ENCODE data around the gene PRMT2.

Gene PRMT2

DNA sequence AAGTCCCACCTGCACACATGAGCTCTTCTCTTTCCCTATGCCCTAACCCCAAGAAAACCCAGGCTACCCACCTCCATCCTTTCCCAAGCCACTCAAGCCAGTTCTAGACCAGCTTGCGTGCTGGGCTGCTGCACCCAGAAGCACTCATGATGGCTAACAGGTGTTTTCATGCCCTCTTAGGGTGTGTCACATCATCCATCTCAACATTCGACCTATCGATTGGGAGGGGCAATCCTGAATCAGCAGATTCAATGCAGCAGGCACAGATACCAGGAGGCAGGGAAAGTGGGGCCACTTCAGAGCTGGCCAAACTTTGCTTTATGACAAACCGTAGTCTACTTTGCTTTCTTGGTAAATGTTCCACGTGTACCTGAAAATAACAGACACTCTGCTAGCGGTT, 6.6 kb upstream of the PRMT2 start:
- TF ChIP-seq EGR1 (IDR thresholded peaks at IDR 0.05) (no peak), TAF1 (IDR thresholded peaks at IDR 0.05; ENCODE audit: low read depth) (no peak), YY1 (IDR thresholded peaks at IDR 0.05; ENCODE audit: low read depth) (no peak)

DNA sequence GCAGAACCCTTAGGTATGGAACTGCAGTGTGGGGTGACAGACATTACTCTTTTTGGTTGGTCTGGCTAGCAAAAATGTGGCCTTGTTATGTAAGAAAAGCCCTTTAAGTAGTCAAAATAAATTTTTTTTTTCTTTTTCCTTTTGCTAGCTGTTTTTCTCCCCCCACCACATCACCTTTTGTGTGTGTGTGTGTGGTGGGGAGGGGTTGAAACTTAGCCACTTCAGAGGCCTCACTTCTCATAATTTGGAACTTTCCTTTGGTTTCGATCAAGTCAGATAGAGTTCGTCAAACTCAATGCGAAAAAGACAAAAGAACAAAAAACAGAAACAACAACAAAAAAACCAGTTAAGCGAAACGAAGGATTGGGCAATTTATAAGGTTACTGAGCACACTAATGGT, 1.9 kb upstream of the PRMT2 start:
- TF ChIP-seq CEBPB (IDR thresholded peaks at IDR 0.05) (no peak), TAF1 (IDR thresholded peaks at IDR 0.05; ENCODE audit: low read depth) (no peak), TCF12 (IDR thresholded peaks at IDR 0.05; ENCODE audit: low read depth) (no peak), ZBTB7A (IDR thresholded peaks at IDR 0.05; ENCODE audit: low read depth) (no peak), EP300 (IDR thresholded peaks at IDR 0.05; ENCODE audit: borderline replicate concordance) (no peak), TEAD4 (IDR thresholded peaks at IDR 0.05) (no peak), EGR1 (IDR thresholded peaks at IDR 0.05) (no peak), YY1 (IDR thresholded peaks at IDR 0.05; ENCODE audit: low read depth) (no peak), FOXM1 (IDR thresholded peaks at IDR 0.05; ENCODE audit: borderline replicate concordance, low read depth) (no peak), CREB1 (IDR thresholded peaks at IDR 0.05; ENCODE audit: low read depth) (no peak), RAD21 (IDR thresholded peaks at IDR 0.05; ENCODE audit: low read depth) (no peak), NFIC (IDR thresholded peaks at IDR 0.05) (no peak)
- TF ChIP-seq, protein P1, sequence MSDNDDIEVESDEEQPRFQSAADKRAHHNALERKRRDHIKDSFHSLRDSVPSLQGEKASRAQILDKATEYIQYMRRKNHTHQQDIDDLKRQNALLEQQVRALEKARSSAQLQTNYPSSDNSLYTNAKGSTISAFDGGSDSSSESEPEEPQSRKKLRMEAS (IDR thresholded peaks at IDR 0.05), result no peak
- TF ChIP-seq, protein P2, sequence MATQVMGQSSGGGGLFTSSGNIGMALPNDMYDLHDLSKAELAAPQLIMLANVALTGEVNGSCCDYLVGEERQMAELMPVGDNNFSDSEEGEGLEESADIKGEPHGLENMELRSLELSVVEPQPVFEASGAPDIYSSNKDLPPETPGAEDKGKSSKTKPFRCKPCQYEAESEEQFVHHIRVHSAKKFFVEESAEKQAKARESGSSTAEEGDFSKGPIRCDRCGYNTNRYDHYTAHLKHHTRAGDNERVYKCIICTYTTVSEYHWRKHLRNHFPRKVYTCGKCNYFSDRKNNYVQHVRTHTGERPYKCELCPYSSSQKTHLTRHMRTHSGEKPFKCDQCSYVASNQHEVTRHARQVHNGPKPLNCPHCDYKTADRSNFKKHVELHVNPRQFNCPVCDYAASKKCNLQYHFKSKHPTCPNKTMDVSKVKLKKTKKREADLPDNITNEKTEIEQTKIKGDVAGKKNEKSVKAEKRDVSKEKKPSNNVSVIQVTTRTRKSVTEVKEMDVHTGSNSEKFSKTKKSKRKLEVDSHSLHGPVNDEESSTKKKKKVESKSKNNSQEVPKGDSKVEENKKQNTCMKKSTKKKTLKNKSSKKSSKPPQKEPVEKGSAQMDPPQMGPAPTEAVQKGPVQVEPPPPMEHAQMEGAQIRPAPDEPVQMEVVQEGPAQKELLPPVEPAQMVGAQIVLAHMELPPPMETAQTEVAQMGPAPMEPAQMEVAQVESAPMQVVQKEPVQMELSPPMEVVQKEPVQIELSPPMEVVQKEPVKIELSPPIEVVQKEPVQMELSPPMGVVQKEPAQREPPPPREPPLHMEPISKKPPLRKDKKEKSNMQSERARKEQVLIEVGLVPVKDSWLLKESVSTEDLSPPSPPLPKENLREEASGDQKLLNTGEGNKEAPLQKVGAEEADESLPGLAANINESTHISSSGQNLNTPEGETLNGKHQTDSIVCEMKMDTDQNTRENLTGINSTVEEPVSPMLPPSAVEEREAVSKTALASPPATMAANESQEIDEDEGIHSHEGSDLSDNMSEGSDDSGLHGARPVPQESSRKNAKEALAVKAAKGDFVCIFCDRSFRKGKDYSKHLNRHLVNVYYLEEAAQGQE (IDR thresholded peaks at IDR 0.05; ENCODE audit: low read depth), result no peak
- TF ChIP-seq, protein P3, sequence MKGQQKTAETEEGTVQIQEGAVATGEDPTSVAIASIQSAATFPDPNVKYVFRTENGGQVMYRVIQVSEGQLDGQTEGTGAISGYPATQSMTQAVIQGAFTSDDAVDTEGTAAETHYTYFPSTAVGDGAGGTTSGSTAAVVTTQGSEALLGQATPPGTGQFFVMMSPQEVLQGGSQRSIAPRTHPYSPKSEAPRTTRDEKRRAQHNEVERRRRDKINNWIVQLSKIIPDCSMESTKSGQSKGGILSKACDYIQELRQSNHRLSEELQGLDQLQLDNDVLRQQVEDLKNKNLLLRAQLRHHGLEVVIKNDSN (IDR thresholded peaks at IDR 0.05), result no peak

DNA sequence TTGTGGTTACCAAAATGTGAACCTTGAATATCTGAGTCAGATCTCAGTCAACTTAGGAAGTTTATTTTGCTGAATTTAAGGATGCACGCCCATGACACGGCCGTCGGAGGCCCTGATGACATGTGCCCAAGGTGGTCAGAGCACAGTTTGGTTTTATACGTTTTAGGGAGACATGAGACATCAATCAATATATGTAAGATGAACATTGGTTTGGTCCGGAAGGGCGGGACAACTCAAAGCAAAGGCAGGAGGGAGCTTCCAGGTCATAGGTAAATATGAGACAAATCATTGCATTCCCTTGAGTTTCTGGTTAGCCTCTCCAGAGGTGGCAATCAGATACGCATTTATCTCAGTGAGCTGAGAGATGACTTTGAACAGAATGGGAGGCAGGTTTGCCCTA, 1.0 kb upstream of the PRMT2 start:
- TF ChIP-seq YY1 (IDR thresholded peaks at IDR 0.05; ENCODE audit: low read depth) (no peak), ZBTB7A (IDR thresholded peaks at IDR 0.05; ENCODE audit: low read depth) (no peak), RAD21 (IDR thresholded peaks at IDR 0.05; ENCODE audit: low read depth) (no peak), CREB1 (IDR thresholded peaks at IDR 0.05; ENCODE audit: low read depth) (no peak), CEBPB (IDR thresholded peaks at IDR 0.05) (no peak), TCF12 (IDR thresholded peaks at IDR 0.05; ENCODE audit: low read depth) (no peak), FOXM1 (IDR thresholded peaks at IDR 0.05; ENCODE audit: borderline replicate concordance, low read depth) (no peak), EP300 (IDR thresholded peaks at IDR 0.05; ENCODE audit: borderline replicate concordance) (no peak), NFIC (IDR thresholded peaks at IDR 0.05) (no peak), TEAD4 (IDR thresholded peaks at IDR 0.05) (no peak), TAF1 (IDR thresholded peaks at IDR 0.05; ENCODE audit: low read depth) (no peak), EGR1 (IDR thresholded peaks at IDR 0.05) (no peak)
- TF ChIP-seq, protein P2 (IDR thresholded peaks at IDR 0.05; ENCODE audit: low read depth), result no peak
- TF ChIP-seq, protein P1 (IDR thresholded peaks at IDR 0.05), result no peak
- TF ChIP-seq, protein P3 (IDR thresholded peaks at IDR 0.05), result no peak

DNA sequence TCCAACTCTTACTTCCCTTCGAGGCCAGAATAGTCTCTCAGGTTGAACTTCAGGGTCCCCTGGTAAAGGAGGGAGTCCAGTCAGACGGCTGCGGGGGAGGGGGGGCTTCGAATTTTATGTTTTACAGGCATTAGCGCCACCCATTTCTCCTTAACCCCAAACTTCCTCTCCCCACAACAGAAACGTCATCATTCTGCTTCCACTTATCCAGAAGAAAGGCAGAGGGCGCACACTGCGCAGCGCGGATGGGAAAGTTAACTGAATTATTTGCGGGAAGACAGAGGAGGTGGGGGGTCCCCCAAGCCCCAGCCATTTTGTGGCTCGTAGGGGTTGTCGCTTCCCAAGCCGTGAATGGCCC, 529 bp upstream of the PRMT2 start:
- no peak for TF ChIP-seq EGR1 (IDR thresholded peaks at IDR 0.05)
- no peak for TF ChIP-seq FOXM1 (IDR thresholded peaks at IDR 0.05; ENCODE audit: borderline replicate concordance, low read depth)
- no peak for TF ChIP-seq RAD21 (IDR thresholded peaks at IDR 0.05; ENCODE audit: low read depth)
- peak; percentile 62; the same call in 1 of the 2 replicates for TF ChIP-seq CREB1 (IDR thresholded peaks at IDR 0.05; ENCODE audit: low read depth)
- TF ChIP-seq NFIC (IDR thresholded peaks at IDR 0.05), result no peak
- no peak for TF ChIP-seq TAF1 (IDR thresholded peaks at IDR 0.05; ENCODE audit: low read depth)
- no peak for TF ChIP-seq EP300 (IDR thresholded peaks at IDR 0.05; ENCODE audit: borderline replicate concordance)
- TF ChIP-seq CEBPB (IDR thresholded peaks at IDR 0.05), result no peak
- TF ChIP-seq, protein P2 (IDR thresholded peaks at IDR 0.05; ENCODE audit: low read depth), result no peak
- TF ChIP-seq ZBTB7A (IDR thresholded peaks at IDR 0.05; ENCODE audit: low read depth), result peak; percentile 39; the same call in 1 of the 2 replicates
- TF ChIP-seq, protein P3 (IDR thresholded peaks at IDR 0.05), result no peak
- TF ChIP-seq YY1 (IDR thresholded peaks at IDR 0.05; ENCODE audit: low read depth), result peak; percentile 15; the same call in 1 of the 2 replicates
- no peak for TF ChIP-seq TCF12 (IDR thresholded peaks at IDR 0.05; ENCODE audit: low read depth)
- TF ChIP-seq, protein P1 (IDR thresholded peaks at IDR 0.05), result no peak
- no peak for TF ChIP-seq TEAD4 (IDR thresholded peaks at IDR 0.05)
